Measurements from ENCODE around the gene SLC35F6.

- TF ChIP-seq CTCF (IDR thresholded peaks at IDR 0.05) = no peak
- TF ChIP-seq POLR2A (IDR thresholded peaks at IDR 0.05) = no peak
Observed at GRCh38 chr2:26746934-26747333, 17.1 kb upstream of the SLC35F6 start.

Data from breast epithelium (tissue), 3 donors.